ENCODE data around the gene MLST8. TPM values are rescaled to one million over a fixed set of nuclear protein-coding genes. Genes with fewer than 3 reads are reported as not detected.

The MLST8 gene
- total RNA-seq, 4 donors from 2014 or later: 29.3 to 58.8 (median 38.0) TPM

DNA sequence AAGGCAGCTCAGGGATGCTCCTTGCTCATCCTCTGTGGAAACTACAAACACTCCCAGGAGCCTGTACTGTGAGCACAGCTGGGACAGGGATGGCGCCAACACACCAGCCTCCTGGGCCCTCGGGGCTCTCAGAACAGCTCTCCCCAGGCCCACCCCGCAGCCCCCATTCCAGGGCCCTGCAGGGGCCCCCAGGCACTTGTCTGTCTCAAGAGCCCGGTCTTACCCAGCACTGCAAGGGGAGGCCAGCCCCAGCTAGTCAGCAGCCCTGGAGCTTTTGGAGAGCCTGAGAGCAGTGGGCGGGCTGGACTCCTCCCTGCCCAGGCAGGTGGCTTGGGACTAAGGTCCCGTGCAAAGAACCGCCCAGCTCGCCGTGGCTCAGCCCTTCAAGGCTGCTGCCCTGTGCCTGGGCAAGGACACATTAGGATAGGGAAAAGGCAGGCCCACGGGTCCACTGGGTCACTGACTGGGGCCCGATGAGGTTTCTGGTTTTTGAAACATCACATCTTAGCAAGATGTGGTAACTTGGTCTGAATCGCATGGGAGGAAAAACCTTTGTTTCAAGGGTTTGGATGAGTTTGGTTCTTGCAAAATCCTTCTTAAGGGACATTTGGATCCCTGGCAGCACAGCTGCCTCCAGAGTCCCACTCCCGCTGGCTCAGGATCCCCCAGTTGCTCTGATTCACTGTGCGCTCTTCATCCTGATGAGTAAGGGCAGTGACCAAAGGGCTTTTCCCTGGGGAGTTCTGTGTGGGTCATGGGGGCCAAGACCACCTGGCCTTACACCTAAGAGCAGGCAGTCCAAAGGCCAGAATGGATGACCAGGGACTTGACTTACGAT lies 33.8 kb downstream of the MLST8 start:
- TF ChIP-seq, protein P1, sequence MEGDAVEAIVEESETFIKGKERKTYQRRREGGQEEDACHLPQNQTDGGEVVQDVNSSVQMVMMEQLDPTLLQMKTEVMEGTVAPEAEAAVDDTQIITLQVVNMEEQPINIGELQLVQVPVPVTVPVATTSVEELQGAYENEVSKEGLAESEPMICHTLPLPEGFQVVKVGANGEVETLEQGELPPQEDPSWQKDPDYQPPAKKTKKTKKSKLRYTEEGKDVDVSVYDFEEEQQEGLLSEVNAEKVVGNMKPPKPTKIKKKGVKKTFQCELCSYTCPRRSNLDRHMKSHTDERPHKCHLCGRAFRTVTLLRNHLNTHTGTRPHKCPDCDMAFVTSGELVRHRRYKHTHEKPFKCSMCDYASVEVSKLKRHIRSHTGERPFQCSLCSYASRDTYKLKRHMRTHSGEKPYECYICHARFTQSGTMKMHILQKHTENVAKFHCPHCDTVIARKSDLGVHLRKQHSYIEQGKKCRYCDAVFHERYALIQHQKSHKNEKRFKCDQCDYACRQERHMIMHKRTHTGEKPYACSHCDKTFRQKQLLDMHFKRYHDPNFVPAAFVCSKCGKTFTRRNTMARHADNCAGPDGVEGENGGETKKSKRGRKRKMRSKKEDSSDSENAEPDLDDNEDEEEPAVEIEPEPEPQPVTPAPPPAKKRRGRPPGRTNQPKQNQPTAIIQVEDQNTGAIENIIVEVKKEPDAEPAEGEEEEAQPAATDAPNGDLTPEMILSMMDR (IDR thresholded peaks at IDR 0.05; ENCODE audit: low read depth): no peak

- TF ChIP-seq, protein P1 (IDR thresholded peaks at IDR 0.05; ENCODE audit: low read depth): no peak
Measured at GRCh38 chr16:2242598-2242997, 37.3 kb downstream of the MLST8 start.

DNA sequence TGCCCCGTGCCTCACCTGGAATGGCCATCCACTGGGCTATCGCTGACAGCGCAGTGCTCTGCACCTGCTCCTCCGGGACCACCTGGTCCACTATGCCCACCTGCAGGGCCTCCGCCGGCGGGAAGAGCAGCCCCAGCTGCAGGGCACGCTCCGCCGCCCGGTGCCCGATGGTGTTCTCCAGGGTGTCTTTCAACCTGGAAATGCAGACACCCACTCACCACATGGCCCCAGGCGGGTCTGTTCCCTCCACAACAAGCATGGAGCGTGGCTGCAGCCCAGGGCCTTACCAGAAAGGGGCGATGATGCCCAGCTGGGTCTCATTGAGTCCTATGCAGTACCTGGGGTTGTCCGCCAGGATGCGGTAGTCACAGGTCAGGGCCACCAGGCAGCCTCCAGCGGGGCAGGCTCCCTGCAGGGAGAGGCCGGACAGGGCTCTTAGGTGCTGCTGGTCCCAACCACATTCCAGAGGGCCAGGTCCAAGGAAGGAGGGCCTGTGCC lies 37.8 kb downstream of the MLST8 start:
- TF ChIP-seq, protein P1 (IDR thresholded peaks at IDR 0.05; ENCODE audit: low read depth): no peak

- TF ChIP-seq, protein P1 (IDR thresholded peaks at IDR 0.05; ENCODE audit: low read depth): no peak
Measured at GRCh38 chr16:2243781-2244180, 38.5 kb downstream of the MLST8 start.

- TF ChIP-seq, protein P1 (IDR thresholded peaks at IDR 0.05; ENCODE audit: low read depth): no peak
Measured at GRCh38 chr16:2244301-2244700, 39.0 kb downstream of the MLST8 start.

DNA sequence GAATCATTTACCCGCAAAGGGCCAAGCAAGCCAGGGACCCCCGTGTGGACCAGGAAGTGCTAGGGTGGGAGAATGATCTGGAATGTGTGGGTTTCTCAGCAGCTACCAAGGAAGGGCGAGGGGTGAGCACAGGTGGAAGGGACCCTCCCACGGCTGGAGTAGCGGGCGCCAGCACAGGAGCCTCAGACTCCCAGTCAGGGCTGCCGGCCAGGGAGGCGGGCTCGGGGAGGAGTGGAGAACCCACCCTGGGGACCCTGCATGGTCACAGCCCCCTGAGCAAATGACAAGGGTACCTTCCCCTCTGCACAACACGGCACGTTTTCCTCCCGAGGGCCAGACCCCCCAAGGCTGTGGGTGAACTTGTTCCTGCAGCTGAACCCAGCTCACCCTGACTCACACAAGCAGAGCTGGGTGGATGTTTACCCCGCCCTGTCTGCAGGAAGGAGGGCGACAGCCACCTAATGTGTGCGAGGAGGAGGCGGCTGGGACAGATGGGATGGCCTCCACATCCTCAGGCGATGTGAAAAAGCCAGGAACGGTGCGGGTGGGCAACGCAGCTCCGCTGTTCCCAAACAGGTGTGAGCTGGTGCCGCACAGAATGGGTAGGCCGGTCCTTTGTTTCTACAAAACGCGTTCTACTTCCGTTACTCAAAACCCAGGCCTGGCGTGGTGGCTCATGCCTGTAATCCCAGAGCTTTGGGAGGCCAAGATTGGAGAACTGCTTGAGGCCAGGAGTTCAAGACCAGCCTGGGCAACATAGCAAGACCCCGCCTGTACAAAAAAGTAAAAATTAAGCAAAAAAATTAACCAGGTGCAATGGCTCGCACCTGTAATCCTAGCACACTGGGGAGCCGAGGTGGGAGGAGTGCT lies 39.9 kb downstream of the MLST8 start:
- TF ChIP-seq, protein P1 (IDR thresholded peaks at IDR 0.05; ENCODE audit: low read depth): no peak
